K562 (cell line): ENCODE results near the gene STX18. TPM values are rescaled to one million over a fixed set of nuclear protein-coding genes. Genes with fewer than 3 reads are reported as not detected.

ENCODE experiments used
- ATAC-seq: fragments of 200-7000 bp; cut with Tn5 transposase; 3 replicates; pipeline ENCODE4 v1.9.1; 2020; ENCODE audit warnings: moderate library complexity
- BruUV-seq: library from RNA; stranded (reverse); fragments of 400-500 nt; replicated peaks from 2 replicates; lab custom pipeline; 2021; lab: Mats Ljungman, UMichigan
- CTCF ChIA-PET: fragments of 300-600 bp; formaldehyde crosslinking; extraction: SDS; loops from one replicate; lab custom pipeline; 2021; ENCODE audit warnings: low intra/inter-chr PET ratio; lab: Yijun Ruan, JAX
- POLR2A ChIA-PET: fragments of 300-600, 350-650 bp; sonication (Branson Sonifier 250); formaldehyde crosslinking; extraction: SDS; loops from one replicate; lab custom pipeline; 2021; ENCODE audit warnings: antibody characterized with exemption, inconsistent platforms; lab: Yijun Ruan, JAX
- DNase-seq, 4 experiments: peaks; one replicate each; pipeline versions ENCODE4 v3.0.0 to v3.0.0-alpha.2; 2011 to 2018; ENCODE audit warnings: low spot score in 3 of 4, mixed read lengths in 3 of 4; ENCODE audit errors: extremely low read depth in 1 of 4
- FAIRE-seq: peaks from 2 replicates; lab custom pipeline; 2011; peaks lifted over from hg19 to GRCh38; lab: Jason Lieb, UNC
- H2AFZ ChIP-seq: 2 replicates; pipeline ENCODE4 v1.6.0; 2011; ENCODE audit warnings: low read depth, low read length, control low read depth, inconsistent platforms
- H3K27ac ChIP-seq: fragments of 200-600 bp; 3 replicates; pipeline ENCODE4 v1.8.0; 2011; ENCODE audit warnings: low read depth, mild to moderate bottlenecking, control low read depth, inconsistent platforms, low read length, moderate library complexity, mixed read lengths; ENCODE audit errors: extremely low read depth
- H3K27me3 ChIP-seq, 2 experiments: fragments of 300-600 bp in 1 of 2; 2 replicates in 1 of 2; 3 replicates in 1 of 2; pipeline versions ENCODE4 v1.6.0 to v1.8.0; 2011; ENCODE audit warnings: inconsistent platforms in 2 of 2, low read length in 2 of 2, mild to moderate bottlenecking in 1 of 2, mixed read lengths in 1 of 2, moderate library complexity in 1 of 2; ENCODE audit not compliant: control insufficient read depth in 2 of 2, insufficient read depth in 2 of 2
- H3K36me3 ChIP-seq: fragments of 300-600 bp; 3 replicates; pipeline ENCODE4 v1.8.0; 2011; ENCODE audit warnings: mild to moderate bottlenecking, low read length, inconsistent platforms; ENCODE audit not compliant: control insufficient read depth, insufficient read depth
- H3K4me1 ChIP-seq, 2 experiments: fragments of 200-600 bp in 1 of 2; replicated peaks in 1 of 2; 2 replicates in 1 of 2; 3 replicates in 1 of 2; pipeline versions ENCODE4 v1.5.1 to v1.8.0; 2011; ENCODE audit warnings: inconsistent platforms in 2 of 2, low read length in 2 of 2, mild to moderate bottlenecking in 1 of 2, mixed read lengths in 1 of 2, moderate library complexity in 1 of 2; ENCODE audit not compliant: control insufficient read depth in 2 of 2, insufficient read depth in 2 of 2
- H3K4me2 ChIP-seq: 2 replicates; pipeline ENCODE4 v1.6.1; 2011; ENCODE audit warnings: low read length, control low read depth, inconsistent platforms, mixed read lengths; ENCODE audit not compliant: insufficient read depth
- H3K4me3 ChIP-seq: fragments of 200-600 bp; sonication (generic), shearing (Covaris generic); 2 replicates; pipeline ENCODE4 v1.5.1; 2016; ENCODE audit warnings: control low read depth, inconsistent platforms
- H3K79me2 ChIP-seq: fragments of 200-600 bp; 3 replicates; pipeline ENCODE4 v1.8.0; 2011; ENCODE audit warnings: low read length, inconsistent platforms; ENCODE audit not compliant: control insufficient read depth, insufficient read depth
- H3K9ac ChIP-seq, 2 experiments: 2 replicates each; pipeline versions ENCODE4 v1.6.0 to v1.6.1; 2011; ENCODE audit warnings: low read depth in 2 of 2, low read length in 2 of 2, control low read depth in 1 of 2, inconsistent platforms in 1 of 2, mild to moderate bottlenecking in 1 of 2, mixed read lengths in 1 of 2; ENCODE audit not compliant: insufficient read depth in 1 of 2
- H3K9me1 ChIP-seq: one replicate; pipeline ENCODE4 v1.6.0; 2011; ENCODE audit warnings: inconsistent platforms, mild to moderate bottlenecking, low read length, moderate library complexity; ENCODE audit not compliant: control insufficient read depth, insufficient read depth
- H3K9me3 ChIP-seq: replicated peaks from 2 replicates; pipeline ENCODE4 v1.5.1; 2011; ENCODE audit warnings: low read depth, low read length, inconsistent platforms; ENCODE audit not compliant: control insufficient read depth, insufficient read depth
- H4K20me1 ChIP-seq: replicated peaks from 2 replicates; pipeline ENCODE4 v1.6.1; 2011; ENCODE audit warnings: low read length, inconsistent platforms, mixed read lengths; ENCODE audit not compliant: control insufficient read depth, insufficient read depth
- GMEB1 ChIP-seq: fragments of 250-450 bp; sonication (Bioruptor Pico); IDR thresholded peaks from 2 replicates; pipeline ENCODE4 v1.4.0; 2020; ENCODE audit warnings: mild to moderate bottlenecking
- OTX1 ChIP-seq: fragments of 450-650 bp; formaldehyde crosslinking; IDR thresholded peaks from 2 replicates; pipeline ENCODE4 v1.4.0; 2022; ENCODE audit warnings: mild to moderate bottlenecking
- PCBP1 ChIP-seq: fragments of 200-400 bp; formaldehyde crosslinking; IDR thresholded peaks from 2 replicates; pipeline ENCODE4 v1.6.1; 2018; ENCODE audit warnings: mild to moderate bottlenecking, low read depth, low read length; ENCODE audit not compliant: poor library complexity, severe bottlenecking
- POLR2H ChIP-seq: IDR thresholded peaks from 2 replicates; pipeline ENCODE4 v1.6.1; 2016; ENCODE audit warnings: missing genetic modification characterization, low read depth, mild to moderate bottlenecking, control low read depth, missing compliant biosample characterization, moderate library complexity
- SRSF9 ChIP-seq: fragments of 200-400 bp; formaldehyde crosslinking; IDR thresholded peaks from 2 replicates; pipeline ENCODE4 v1.6.1; 2017; ENCODE audit warnings: low read depth, low read length, borderline replicate concordance
- YBX1 ChIP-seq: fragments of 450-650 bp; IDR thresholded peaks from 2 replicates; pipeline ENCODE4 v1.7.1; 2016; ENCODE audit warnings: mild to moderate bottlenecking
- ZMIZ1 ChIP-seq, 2 experiments: fragments of 150-350 bp in 1 of 2; IDR thresholded peaks; 2 replicates each; pipeline ENCODE4 v1.6.1; 2012 to 2016; ENCODE audit warnings: low read depth in 2 of 2, low read length in 2 of 2, mild to moderate bottlenecking in 1 of 2, moderate library complexity in 1 of 2
- ZNF253 ChIP-seq: fragments of 250-450 bp; sonication (Bioruptor Pico); conservative IDR thresholded peaks from 2 replicates; pipeline ENCODE4 v1.6.1; 2021; ENCODE audit warnings: mild to moderate bottlenecking
- ZNF274 ChIP-seq: IDR thresholded peaks from 2 replicates; pipeline ENCODE4 v1.6.1; 2011; ENCODE audit warnings: low read depth, mild to moderate bottlenecking, low read length, moderate library complexity, borderline replicate concordance
- ZNF639 ChIP-seq, 2 experiments: fragments of 200-800 bp in 1 of 2; sonication (Bioruptor generic) in 1 of 2; sonication (generic) in 1 of 2; formaldehyde crosslinking in 1 of 2; IDR thresholded peaks in 1 of 2; conservative IDR thresholded peaks in 1 of 2; 2 replicates each; pipeline versions ENCODE4 v1.5.0 to v1.6.1; 2016 to 2020; ENCODE audit warnings: missing compliant biosample characterization in 1 of 2, missing genetic modification characterization in 1 of 2, missing genetic modification reagents in 1 of 2
- WGBS: fragments of 100-300 bp; shearing (Covaris generic); methylation state at CpG from one replicate; pipeline ENCODE4 v1.1.6; 2016; ENCODE audit warnings: low coverage, mixed read lengths; ENCODE audit not compliant: insufficient coverage; ENCODE audit errors: missing lambda C conversion rate; 5-methylcytosine and 5-hydroxymethylcytosine counted together
- in situ Hi-C: fragments of 300-500 bp; cut with MboI; formaldehyde crosslinking; loops from 4 replicates; pipeline ENCODE4 v1.15.0; 2018; ENCODE audit warnings: inconsistent platforms, mixed read lengths
- intact Hi-C: fragments of 100-400 bp; cut with micrococcal nuclease; formaldehyde crosslinking; loops from 2 replicates; pipeline ENCODE4 v1.14.2; 2022
- polyA plus RNA-seq, 8 experiments: library from polyadenylated mRNA; depleted of rRNA in 4 of 8; stranded (reverse) in 5 of 8; unstranded in 3 of 8; fragments of >200 nt; fragmentation: Nextera tagmentation in 2 of 8; fragmentation: Illumina TruSeq in 1 of 8; extraction: Ambion mirVana in 2 of 8; extraction: Trizol in 1 of 8; gene quantifications; 2 replicates each; pipeline versions ENCODE4 v1.2.1 to v1.2.3, GENCODE V29; 2011 to 2014; ENCODE audit warnings: inconsistent platforms in 1 of 8, missing spikeins in 1 of 8
- total RNA-seq, 7 experiments: library from RNA; depleted of rRNA in 6 of 7; stranded (reverse); fragments of >200 nt in 6 of 7; fragmentation: Illumina TruSeq in 2 of 7; extraction: Trizol in 2 of 7; gene quantifications; 2 replicates each; pipeline versions ENCODE4 v1.2.1 to v1.2.3, GENCODE V29; 2011 to 2021; ENCODE audit warnings: low replicate concordance in 1 of 7
- TF ChIP-seq, protein P1 (sequence below): fragments of 250-450 bp; sonication (Bioruptor Pico); IDR thresholded peaks from 2 replicates; pipeline ENCODE4 v1.5.1; 2021; ENCODE audit warnings: mild to moderate bottlenecking

STX18 gene
- total and polyA plus RNA-seq, 9 of the 15 experiments (the other 6 are each of a cell fraction or from before 2014, with no cell fraction given), result 6.2 to 41.7 (median 22.7) TPM

DNA sequence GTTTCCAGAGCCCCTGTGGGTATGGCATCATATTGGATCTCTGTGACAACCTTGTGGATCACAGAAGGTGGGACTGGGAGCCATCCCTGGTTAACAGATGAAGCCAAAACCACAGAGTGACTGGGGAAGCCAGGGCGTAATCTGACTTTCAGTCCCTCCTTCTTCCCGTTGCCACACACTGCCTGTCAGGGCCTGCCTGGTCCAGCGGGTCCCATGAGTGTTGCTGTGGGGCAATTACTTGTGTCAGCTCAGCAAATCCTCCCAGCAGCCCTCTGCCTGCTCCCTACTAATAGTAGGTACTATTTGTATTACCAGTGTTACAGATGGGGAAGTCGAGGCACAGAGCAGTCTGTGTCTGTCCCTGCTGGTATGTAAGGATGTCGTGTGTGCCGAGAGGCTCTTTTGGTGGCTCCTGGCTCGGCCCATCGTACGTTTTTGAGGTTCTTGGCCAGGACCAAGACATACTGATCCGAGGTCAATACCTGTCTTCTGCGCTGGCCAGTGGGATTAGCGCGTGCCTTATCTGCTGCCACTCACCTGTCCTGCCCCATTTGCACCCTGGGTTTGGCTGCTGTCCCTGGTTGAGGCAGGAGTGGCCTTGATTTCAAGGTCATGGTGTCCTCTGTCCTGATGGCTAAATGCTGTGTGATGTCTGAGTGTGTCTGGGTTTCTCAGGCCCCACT lies 149.2 kb downstream of the STX18 start:
- FAIRE-seq, result no peak
- CTCF ChIA-PET, result no interaction called here

More for the DNA sequence above, 149.2 kb downstream of the STX18 start:
- H3K27ac ChIP-seq, result no peak overlapping the region
- peaks cover 0 to 14% of the 10 kb centered on the region in 2 experiments; a peak in 2 of 5 replicates for H3K4me1 ChIP-seq
- intact Hi-C loops, result no loop called here
- H3K4me2 ChIP-seq, result no peak overlapping the region
- TF ChIP-seq ZNF639 (CRISPR knock-in tag; conservative IDR thresholded peaks at IDR 0.05 in 1 of 2, IDR thresholded peaks at IDR 0.05 in 1 of 2), result no peak
- no peak for TF ChIP-seq SRSF9
- TF ChIP-seq OTX1 (CRISPR knock-in tag), result no peak
- no peak for TF ChIP-seq POLR2H (tag)
- TF ChIP-seq YBX1, result no peak
- no peak for TF ChIP-seq PCBP1
- TF ChIP-seq ZNF274, result no peak
- no peak for TF ChIP-seq ZMIZ1 (IDR thresholded peaks at IDR 0.05; ENCODE audit: low read depth in 2 of 2, low read length in 2 of 2)
- TF ChIP-seq GMEB1 (CRISPR knock-in tag), result no peak
- no peak for TF ChIP-seq ZNF253 (CRISPR knock-in tag)
- TF ChIP-seq, protein P1, sequence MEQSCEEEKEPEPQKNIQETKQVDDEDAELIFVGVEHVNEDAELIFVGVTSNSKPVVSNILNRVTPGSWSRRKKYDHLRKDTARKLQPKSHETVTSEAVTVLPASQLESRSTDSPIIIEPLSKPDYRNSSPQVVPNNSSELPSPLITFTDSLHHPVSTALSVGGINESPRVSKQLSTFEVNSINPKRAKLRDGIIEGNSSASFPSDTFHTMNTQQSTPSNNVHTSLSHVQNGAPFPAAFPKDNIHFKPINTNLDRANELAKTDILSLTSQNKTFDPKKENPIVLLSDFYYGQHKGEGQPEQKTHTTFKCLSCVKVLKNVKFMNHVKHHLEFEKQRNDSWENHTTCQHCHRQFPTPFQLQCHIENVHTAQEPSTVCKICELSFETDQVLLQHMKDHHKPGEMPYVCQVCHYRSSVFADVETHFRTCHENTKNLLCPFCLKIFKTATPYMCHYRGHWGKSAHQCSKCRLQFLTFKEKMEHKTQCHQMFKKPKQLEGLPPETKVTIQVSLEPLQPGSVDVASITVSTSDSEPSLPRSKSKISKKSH (CRISPR knock-in tag), result no peak
- 0 out of 2 replicates have a peak, but pooled peaks cover 18% of the 10 kb centered on the region for H4K20me1 ChIP-seq
- in situ Hi-C loops, result no loop called here
- H2AFZ ChIP-seq, result no peak overlapping the region
- H3K9me3 ChIP-seq, result no peaks in the 10 kb centered on the region
- POLR2A ChIA-PET, result no interaction called here
- H3K27me3 ChIP-seq, result peaks cover 23 to 93% of the 10 kb centered on the region in 2 experiments; a peak in 4 of 5 replicates
- no peaks in the 10 kb centered on the region for H3K79me2 ChIP-seq
- H3K9me1 ChIP-seq, result no peaks in the 10 kb centered on the region
- WGBS, result 7% methylated on average over 12 of the region's 13 CpGs
- no peaks in the 10 kb centered on the region for H3K36me3 ChIP-seq
- no TSS peak for BruUV-seq
- ATAC-seq (no peak), DNase-seq (no peak)
- no peak overlapping the region for H3K9ac ChIP-seq
- H3K4me3 ChIP-seq, result no peak overlapping the region
